ENCODE data around the gene GALNT5.
"Not testable (repeated sequence)": the region's sequence is repeated elsewhere in the genome, so short reads cannot be mapped to it uniquely, and the experiment has no call there.

The GALNT5 gene

DNA sequence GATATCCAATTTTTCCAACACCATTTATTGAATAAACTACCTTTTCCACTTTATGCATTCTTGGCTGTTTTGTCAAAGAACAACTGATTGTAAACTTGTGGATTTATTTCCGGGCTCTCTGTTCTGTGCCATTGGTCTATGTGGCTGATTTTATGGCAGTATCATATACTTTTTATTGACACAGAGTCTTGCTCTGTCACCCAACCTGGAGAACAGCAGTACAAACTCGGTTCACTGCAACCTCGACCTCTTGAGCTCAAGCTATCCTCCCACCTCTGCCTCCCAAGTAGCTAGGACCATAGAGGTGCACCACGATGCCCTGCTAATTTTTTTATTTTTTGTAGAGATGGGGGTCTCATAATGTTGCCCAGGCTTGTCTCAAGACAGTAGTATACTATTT is 6.7 kb upstream of the GALNT5 start:
- no peak for DNase-seq

DNA sequence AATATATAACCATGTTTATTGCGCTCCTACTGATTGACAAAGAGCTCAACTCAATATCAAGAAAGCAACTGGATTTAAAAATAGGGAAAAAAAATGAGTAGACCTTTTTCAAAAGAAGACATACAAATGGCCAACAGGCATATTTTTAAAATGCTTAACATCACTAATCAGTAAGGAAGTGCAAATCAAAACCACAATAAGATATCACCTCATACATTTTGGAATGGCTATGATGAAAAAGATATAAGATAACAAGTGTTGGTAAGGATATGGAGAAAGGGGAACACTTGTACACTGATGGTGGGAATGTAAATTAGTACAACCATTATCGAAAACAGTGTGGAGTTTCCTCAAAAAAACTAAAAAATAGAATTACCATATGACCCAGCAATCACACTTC is 5.6 kb upstream of the GALNT5 start:
- no peak for DNase-seq

- DNase-seq, result no peak
Observed at GRCh38 chr2:157252529-157252928, 5.0 kb upstream of the GALNT5 start.

GRCh38 chr2:157254041-157254440 is 3.5 kb upstream of the GALNT5 start:
- no peak for DNase-seq

GRCh38 chr2:157255746-157256145 is 1.8 kb upstream of the GALNT5 start:
- DNase-seq, result no peak

- DNase-seq, result no peak
Observed at GRCh38 chr2:157256626-157257025, 879 bp upstream of the GALNT5 start.

DNA sequence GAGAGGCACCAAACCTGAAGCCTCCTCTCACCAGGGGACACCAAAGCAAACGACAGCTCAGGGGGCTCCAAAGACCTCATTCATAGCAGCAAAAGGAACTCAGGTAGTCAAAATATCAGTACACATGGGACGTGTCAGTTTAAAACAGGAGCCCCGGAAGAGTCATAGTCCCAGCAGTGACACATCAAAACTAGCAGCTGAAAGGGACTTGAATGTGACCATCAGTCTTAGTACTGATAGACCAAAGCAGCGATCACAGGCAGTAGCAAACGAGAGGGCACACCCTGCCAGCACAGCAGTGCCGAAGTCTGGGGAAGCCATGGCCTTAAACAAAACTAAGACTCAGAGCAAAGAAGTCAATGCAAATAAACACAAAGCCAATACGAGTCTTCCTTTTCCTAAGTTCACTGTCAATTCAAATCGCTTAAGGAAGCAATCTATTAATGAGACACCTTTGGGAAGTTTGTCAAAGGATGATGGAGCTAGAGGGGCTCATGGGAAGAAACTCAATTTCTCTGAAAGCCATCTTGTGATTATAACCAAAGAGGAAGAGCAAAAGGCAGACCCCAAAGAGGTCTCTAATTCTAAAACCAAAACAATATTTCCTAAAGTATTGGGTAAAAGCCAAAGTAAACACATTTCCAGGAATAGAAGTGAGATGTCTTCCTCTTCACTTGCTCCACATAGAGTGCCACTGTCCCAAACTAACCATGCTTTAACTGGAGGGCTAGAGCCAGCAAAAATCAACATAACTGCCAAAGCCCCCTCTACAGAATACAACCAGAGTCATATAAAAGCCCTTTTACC is 1.2 kb downstream of the GALNT5 start:
- DNase-seq, result no peak

GRCh38 chr2:157259386-157259785 is 1.9 kb downstream of the GALNT5 start:
- no peak for DNase-seq

GRCh38 chr2:157259960-157260359 is 2.5 kb downstream of the GALNT5 start:
- DNase-seq, result no peak

DNA sequence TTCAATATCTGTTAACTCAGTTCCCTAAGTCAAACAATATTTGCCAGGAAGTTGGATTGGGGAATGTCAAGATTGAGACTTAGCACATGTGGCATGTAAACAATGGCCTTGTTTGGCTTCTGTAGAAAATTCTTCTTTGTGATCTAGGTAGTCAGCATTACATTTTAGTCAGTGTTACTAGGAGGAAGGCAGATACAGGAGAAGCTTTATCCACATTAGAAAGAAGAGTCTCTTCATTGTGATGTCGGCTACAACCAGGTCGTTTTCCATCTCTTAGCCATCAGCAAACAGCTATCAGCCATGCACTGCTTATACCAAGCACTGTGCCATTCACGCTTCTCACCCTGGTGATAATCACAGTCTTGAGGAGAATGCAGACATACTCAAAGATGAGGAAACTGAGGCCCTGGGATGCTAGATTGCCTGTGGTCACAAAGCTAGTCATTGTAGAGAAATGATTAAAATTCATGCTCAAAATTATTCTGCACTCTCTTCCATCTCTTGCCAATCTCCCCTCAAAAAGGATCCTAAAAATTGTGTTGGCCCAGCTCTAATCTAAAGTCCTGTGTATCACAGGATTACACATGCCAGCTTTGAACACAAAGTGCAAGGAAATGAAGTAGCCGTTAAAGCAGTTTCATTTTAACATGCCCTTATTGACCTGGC is 3.2 kb downstream of the GALNT5 start:
- no peak for DNase-seq

GRCh38 chr2:157261199-157261782 is 3.8 kb downstream of the GALNT5 start:
- DNase-seq, result no peak

GRCh38 chr2:157262248-157262647 is 4.7 kb downstream of the GALNT5 start:
- DNase-seq, result no peak

GRCh38 chr2:157264099-157264498 is 6.6 kb downstream of the GALNT5 start:
- DNase-seq, result no peak

DNA sequence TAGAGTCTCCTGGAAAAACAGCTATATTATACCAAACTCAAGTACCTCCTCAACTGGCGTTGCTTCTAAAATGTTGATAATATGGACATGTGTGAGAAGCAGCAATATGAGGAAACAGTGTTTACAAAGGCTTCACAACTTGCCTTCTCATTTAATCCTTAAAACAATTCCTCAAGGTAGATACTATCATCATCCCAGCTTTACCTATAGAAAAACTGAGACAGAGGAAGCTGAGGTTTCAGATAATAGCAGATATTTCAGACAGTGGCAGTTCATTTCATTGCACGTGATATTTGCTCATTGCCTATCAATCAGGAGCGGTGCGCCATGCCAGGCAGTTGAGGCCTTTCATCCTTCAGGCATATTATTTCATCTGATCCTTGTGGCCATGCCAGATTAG is 8.3 kb downstream of the GALNT5 start:
- no peak for DNase-seq

DNA sequence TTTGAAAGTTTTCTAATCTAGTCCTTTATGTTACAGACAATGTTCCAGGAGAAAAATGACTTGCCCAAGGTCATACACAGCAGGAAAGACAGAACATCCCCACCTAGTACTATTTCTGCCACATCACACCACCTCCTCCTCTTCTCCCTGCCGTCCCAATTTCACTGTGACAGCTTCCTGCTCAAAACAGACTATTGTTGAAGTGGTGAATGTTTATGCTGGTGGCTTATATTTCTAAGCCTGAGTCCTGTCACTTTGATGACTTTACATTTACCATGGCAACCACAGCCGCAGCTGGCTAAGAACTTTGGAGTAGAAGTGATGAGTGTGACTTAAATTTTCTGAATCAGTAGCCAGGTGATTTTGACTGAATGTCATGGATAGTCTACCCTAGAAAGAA is 10.0 kb downstream of the GALNT5 start:
- no peak for DNase-seq

- DNase-seq, result no peak
Observed at GRCh38 chr2:157269060-157269459, 11.6 kb downstream of the GALNT5 start.

DNA sequence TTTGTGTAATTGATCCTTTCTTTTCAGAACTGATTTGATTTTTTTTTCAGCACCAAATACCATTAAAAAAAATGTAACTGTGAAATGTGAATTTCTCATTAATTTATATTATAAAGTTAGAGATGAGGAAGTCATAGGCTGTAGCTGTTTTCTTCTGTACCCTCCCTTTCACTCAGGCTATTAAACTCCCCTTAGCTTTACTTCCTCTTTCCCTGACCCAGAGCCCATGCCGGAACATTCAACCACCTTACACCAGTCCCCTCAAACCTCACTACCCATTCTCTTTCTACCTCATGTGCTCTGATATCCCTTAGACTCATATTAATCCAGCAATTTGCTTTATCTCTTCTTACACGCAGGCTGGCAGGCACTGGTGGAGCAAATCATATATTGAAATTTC is 12.4 kb downstream of the GALNT5 start:
- no peak for DNase-seq

GRCh38 chr2:157271590-157272203 is 14.2 kb downstream of the GALNT5 start:
- no peak for DNase-seq

DNA sequence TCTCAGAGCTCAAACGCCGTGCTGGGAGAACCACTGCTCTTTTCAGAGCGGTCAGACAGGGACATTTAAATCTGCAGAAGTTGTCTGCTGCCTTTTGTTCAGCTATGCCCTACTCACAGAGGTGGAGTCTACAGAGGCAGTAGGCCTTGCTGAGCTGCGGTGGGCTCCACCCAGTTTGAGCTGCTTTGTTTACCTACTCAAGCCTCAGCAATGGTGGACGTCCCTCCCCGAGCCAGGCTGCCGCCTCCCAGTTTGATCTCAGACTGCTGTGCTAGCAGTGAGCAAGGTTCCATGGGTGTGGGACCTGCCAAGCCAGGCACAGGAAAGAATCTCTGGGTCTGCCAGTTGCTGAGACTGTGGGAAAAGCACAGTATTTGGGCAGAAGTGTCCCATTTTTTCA is 21.8 kb downstream of the GALNT5 start:
- not testable (repeated sequence) for DNase-seq

GRCh38 chr2:157281316-157281715 is 23.8 kb downstream of the GALNT5 start:
- DNase-seq, result no peak

DNA sequence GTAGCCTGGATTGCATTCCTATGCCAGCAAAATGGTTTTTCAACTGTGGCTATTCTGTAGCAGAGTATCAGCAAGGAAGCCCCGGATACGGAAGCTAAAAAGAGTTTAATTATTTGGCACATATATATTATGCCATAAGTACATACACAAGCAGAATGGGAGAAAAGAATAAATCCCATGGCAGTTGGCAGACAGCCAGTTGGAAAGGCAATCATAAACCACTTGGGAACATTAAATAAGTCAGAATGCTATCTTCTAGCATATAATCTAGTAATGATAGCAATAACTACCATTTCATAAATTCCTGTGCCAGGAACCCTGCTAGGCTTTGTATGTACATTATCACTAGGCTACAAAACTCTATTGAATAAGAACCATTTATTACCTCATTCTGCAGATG is 26.0 kb downstream of the GALNT5 start:
- DNase-seq, result no peak

DNA sequence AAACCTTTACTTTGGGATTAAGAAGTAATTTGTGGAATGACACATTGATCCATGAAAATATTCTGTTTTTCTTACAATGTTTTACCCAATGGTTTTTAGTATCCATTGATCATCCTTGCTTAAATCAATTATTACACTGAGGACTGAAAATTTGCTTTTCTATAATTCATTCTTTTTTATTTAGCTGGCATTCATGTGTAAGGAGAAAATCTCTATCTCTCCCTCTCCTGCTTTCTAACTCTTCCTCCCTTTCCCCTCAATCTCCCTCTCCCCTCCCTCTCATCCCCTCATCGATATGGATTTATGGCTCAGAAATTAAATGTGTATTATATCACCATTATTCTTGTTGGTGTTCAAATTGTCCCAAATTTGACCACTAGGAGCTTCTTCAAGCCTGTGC is 29.7 kb downstream of the GALNT5 start:
- no peak for DNase-seq

GRCh38 chr2:157290525-157290924 is 33.0 kb downstream of the GALNT5 start:
- no peak for DNase-seq

GRCh38 chr2:157291018-157291417 is 33.5 kb downstream of the GALNT5 start:
- DNase-seq, result no peak
